GM18499 (cell line): ENCODE data around the gene CCDC68.

ENCODE experiments used
- ATAC-seq: cut with Tn5 transposase; IDR thresholded peaks from one replicate; pipeline ENCODE4 v1.9.1; 2021; ENCODE audit warnings: moderate number of reproducible peaks; ENCODE audit not compliant: insufficient read depth, unreplicated experiment

The CCDC68 gene

DNA sequence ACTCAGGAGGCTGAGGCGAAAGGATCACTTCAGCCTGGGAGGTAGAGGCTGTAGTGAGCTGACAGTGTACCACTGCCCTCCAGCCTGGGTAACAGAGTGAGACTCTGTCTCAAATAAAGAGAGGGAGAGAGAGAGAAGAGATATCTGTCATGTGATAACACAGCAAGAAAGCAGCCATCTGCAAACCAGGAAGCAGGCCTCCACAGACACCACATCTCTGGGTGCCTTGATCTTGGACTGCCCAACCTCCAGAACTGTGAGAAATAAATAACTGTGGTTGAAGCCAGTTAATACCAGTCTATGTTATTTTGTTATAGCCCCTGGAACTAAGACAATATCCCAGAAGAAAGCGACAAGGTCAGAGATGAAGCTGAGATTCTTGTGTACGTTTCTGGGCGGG is 2.6 kb upstream of the CCDC68 start:
- no peak for ATAC-seq

GRCh38 chr18:54961016-54961423 is 1.8 kb upstream of the CCDC68 start:
- no peak for ATAC-seq

GRCh38 chr18:54960197-54960596 is 936 bp upstream of the CCDC68 start:
- ATAC-seq, result no peak

GRCh38 chr18:54957996-54958395 is 1.3 kb downstream of the CCDC68 start:
- ATAC-seq, result no peak

DNA sequence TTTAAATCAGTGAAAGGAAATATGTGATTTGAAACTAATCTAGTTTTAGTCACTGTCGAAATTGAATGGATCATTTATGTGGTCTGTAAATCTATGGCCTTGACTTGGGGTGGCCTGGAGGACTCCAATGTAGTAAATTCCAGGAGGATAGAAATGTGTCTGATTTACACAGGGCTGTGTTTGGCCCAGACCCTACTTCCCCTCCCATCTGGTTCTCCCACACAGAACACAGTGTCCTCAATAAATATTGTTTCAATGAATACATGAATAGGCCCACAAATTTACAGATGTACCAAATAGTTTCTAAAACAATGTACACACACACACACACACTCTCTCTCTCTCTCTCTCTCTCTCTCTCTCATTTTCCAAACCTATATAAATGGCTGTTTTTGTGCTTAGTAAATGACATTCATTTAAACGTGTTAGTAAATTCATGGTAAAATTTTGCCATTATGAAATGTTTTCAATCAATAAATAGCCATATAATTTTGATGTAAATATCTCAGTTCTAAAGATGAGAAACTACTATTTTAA is 1.9 kb downstream of the CCDC68 start:
- no peak for ATAC-seq

- ATAC-seq, result no peak
These were observed 2.8 kb downstream of the CCDC68 start for GRCh38 chr18:54956506-54956905.

DNA sequence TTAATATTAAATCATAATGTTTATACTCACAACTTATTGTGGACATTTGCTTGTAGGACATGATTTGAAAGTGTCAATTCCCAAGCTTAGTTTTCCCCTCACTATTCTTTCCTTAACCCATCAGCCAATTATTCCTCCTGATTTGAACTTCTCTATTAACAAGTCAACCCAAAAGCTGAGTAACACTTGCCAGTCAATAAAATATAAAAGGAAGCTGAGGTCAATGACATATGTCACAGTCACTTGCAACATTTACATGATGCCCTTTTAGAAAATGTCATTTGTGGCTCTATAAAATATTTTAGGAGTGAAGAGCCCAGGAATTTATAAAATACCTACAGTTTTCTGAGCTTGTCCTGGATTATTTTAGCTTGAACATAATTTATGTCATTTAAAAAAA is 7.2 kb downstream of the CCDC68 start:
- ATAC-seq, result no peak

DNA sequence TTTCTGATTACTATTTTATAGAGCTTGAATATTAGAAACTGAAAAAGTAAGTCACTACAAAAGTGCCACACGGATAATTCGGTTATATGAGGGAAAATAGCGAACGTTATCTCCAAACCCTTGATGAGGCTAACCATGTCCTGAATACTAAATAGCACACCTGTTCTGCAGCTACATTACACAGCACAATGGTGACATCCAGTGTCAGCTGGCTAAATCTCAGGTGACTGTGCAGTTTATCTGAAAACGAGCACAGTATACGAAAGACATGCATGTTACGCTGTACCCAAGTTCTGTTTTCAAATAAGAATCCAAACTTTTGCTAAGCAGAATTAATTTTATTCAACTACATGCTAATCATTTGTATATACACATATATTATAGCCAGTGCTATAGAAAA is 9.0 kb downstream of the CCDC68 start:
- no peak for ATAC-seq

GRCh38 chr18:54949588-54949987 is 9.7 kb downstream of the CCDC68 start:
- ATAC-seq, result no peak

GRCh38 chr18:54948350-54948837 is 10.9 kb downstream of the CCDC68 start:
- ATAC-seq, result no peak

DNA sequence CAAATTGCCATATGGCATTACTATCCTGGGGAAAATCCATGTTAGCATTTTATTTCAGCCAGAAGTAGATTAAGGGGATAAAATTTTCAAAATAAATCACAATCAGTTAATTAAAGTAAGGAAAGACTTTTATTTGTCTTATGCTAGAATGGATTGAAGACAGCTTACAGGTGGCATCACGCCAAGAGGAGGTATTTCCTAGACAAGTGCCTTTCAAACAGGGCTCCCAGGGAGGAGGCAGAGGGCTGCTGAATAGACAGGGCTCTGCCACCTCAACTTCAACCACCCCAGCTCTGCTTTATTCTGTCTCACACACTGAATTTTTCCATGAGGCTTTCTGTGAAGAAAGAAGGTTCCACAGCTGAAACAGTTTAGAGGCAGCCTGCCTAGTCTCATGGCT is 12.2 kb downstream of the CCDC68 start:
- ATAC-seq, result no peak

- ATAC-seq, result peak; percentile 90
These were observed 13.1 kb downstream of the CCDC68 start for GRCh38 chr18:54946149-54946581.

- ATAC-seq, result no peak
These were observed 13.6 kb downstream of the CCDC68 start for GRCh38 chr18:54945576-54946125.

GRCh38 chr18:54942569-54942968 is 16.7 kb downstream of the CCDC68 start:
- no peak for ATAC-seq

GRCh38 chr18:54942144-54942543 is 17.1 kb downstream of the CCDC68 start:
- no peak for ATAC-seq

- no peak for ATAC-seq
These were observed 19.8 kb downstream of the CCDC68 start for GRCh38 chr18:54939361-54939917.

DNA sequence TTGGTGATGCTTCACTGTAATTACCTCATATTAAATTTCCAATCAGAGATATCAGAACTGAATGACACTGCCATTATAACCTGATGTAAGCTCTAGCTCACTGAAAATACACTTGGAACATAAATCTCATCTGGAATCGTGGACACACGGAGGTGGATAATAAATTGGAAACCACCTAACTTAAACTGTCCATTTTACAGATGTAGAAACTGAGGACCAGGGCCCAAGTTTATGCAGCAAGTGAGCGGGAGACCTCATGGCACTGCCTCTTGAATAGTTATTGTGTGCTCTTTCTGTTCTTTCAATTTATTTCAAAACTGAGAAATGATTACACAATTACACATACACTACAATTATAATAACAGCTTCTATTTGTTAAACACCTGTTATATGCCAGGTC is 20.8 kb downstream of the CCDC68 start:
- ATAC-seq, result no peak

- no peak for ATAC-seq
These were observed 26.8 kb downstream of the CCDC68 start for GRCh38 chr18:54932472-54932871.

GRCh38 chr18:54931152-54931551 is 28.1 kb downstream of the CCDC68 start:
- ATAC-seq, result no peak

GRCh38 chr18:54928236-54928635 is 31.0 kb downstream of the CCDC68 start:
- no peak for ATAC-seq

- no peak for ATAC-seq
These were observed 32.5 kb downstream of the CCDC68 start for GRCh38 chr18:54926593-54927325.
